Endothelial cell of umbilical vein (primary cell): ENCODE data around the gene PLXNB3. TPM values are rescaled to one million over a fixed set of nuclear protein-coding genes. Genes with fewer than 3 reads are reported as not detected.
"Not testable (repeated sequence)": the region's sequence is repeated elsewhere in the genome, so short reads cannot be mapped to it uniquely, and the experiment has no call there.

Source experiments
- BruUV-seq: library from RNA; stranded (reverse); fragments of 400-500 nt; replicated peaks from 2 replicates; lab custom pipeline; 2021; lab: Mats Ljungman, UMichigan
- CTCF ChIA-PET: fragments of 300-600, 350-600 bp; sonication (Branson Sonifier 250); formaldehyde crosslinking; loops from one replicate; lab custom pipeline; 2021; ENCODE audit warnings: antibody characterized with exemption, inconsistent platforms; lab: Charles Lee
- POLR2A ChIA-PET: fragments of 300-600, 350-600 bp; sonication (Branson Sonifier 250); formaldehyde crosslinking; loops from one replicate; lab custom pipeline; 2021; ENCODE audit warnings: antibody characterized with exemption, inconsistent platforms; lab: Charles Lee
- DNase-seq: peaks from one replicate; pipeline ENCODE4 v3.0.0-alpha.2; 2011; ENCODE audit warnings: low read depth, low spot score
- FAIRE-seq: peaks from 2 replicates; lab custom pipeline; 2011; peaks lifted over from hg19 to GRCh38; lab: Jason Lieb, UNC
- H2AFZ ChIP-seq: 2 replicates; pipeline ENCODE4 v1.6.0; 2012; ENCODE audit warnings: low read depth, low read length, control low read depth, inconsistent platforms
- H3K27ac ChIP-seq: 2 replicates; pipeline ENCODE4 v1.5.1; 2011; ENCODE audit warnings: low read depth, mild to moderate bottlenecking, control low read depth, low read length, moderate library complexity; ENCODE audit not compliant: insufficient read depth
- H3K27me3 ChIP-seq, 2 experiments: 2 replicates each; pipeline versions ENCODE4 v1.6.0 to v1.6.1; 2011; ENCODE audit warnings: low read length in 2 of 2, mixed read lengths in 1 of 2; ENCODE audit not compliant: control insufficient read depth in 2 of 2, insufficient read depth in 2 of 2
- H3K36me3 ChIP-seq, 2 experiments: 2 replicates in 1 of 2; 3 replicates in 1 of 2; pipeline ENCODE4 v1.5.1; 2011; ENCODE audit warnings: low read length in 2 of 2, mild to moderate bottlenecking in 1 of 2, moderate library complexity in 1 of 2; ENCODE audit not compliant: control insufficient read depth in 2 of 2, insufficient read depth in 2 of 2; ENCODE audit errors: extremely low read depth in 1 of 2
- H3K4me1 ChIP-seq: 3 replicates; pipeline ENCODE4 v1.5.1; 2011; ENCODE audit warnings: mild to moderate bottlenecking, low read length; ENCODE audit not compliant: control insufficient read depth, insufficient read depth; ENCODE audit errors: extremely low read depth
- H3K4me2 ChIP-seq: 2 replicates; pipeline ENCODE4 v1.6.1; 2011; ENCODE audit warnings: low read length, control low read depth, mixed read lengths; ENCODE audit not compliant: insufficient read depth
- H3K4me3 ChIP-seq, 3 experiments: fragments of 200-600 bp in 1 of 3; sonication (generic), shearing (Covaris generic) in 1 of 3; replicated peaks in 1 of 3; 2 replicates each; pipeline ENCODE4 v1.5.1; 2011 to 2016; ENCODE audit warnings: control low read depth in 3 of 3, low read length in 3 of 3, mild to moderate bottlenecking in 2 of 3, inconsistent platforms in 1 of 3, low read depth in 1 of 3, moderate library complexity in 1 of 3; ENCODE audit not compliant: insufficient read depth in 1 of 3
- H3K79me2 ChIP-seq: 2 replicates; pipeline ENCODE4 v1.6.0; 2012; ENCODE audit warnings: low read length, inconsistent platforms; ENCODE audit not compliant: control insufficient read depth, insufficient read depth
- H3K9ac ChIP-seq: replicated peaks from 2 replicates; pipeline ENCODE3; 2011; ENCODE audit warnings: low read length, control low read depth; ENCODE audit not compliant: insufficient read depth; ENCODE audit errors: extremely low read depth
- H3K9me1 ChIP-seq: replicated peaks from 3 replicates; pipeline ENCODE4 v1.6.0; 2011; ENCODE audit warnings: mild to moderate bottlenecking, low read length; ENCODE audit not compliant: control insufficient read depth, insufficient read depth; ENCODE audit errors: extremely low read depth
- H3K9me3 ChIP-seq: replicated peaks from 2 replicates; pipeline ENCODE4 v1.5.1; 2012; ENCODE audit warnings: low read length, inconsistent platforms; ENCODE audit not compliant: control insufficient read depth, insufficient read depth
- H4K20me1 ChIP-seq: replicated peaks from 2 replicates; pipeline ENCODE3; 2011; ENCODE audit warnings: mild to moderate bottlenecking, low read length; ENCODE audit not compliant: control insufficient read depth, insufficient read depth; ENCODE audit errors: extremely low read depth
- CTCF ChIP-seq, 2 donors: IDR thresholded peaks; 1 replicate in 1 of 2; 2 replicates in 1 of 2; pipeline ENCODE4 v1.5.1; 2011; ENCODE audit warnings: low read length in 2 of 2, mild to moderate bottlenecking in 2 of 2, moderate library complexity in 2 of 2, control low read depth in 1 of 2, inconsistent platforms in 1 of 2, low read depth in 1 of 2; ENCODE audit not compliant: insufficient read depth in 1 of 2; ENCODE audit errors: extremely low read depth in 1 of 2
- EZH2 ChIP-seq: IDR thresholded peaks from 2 replicates; pipeline ENCODE4 v1.6.1; 2012; ENCODE audit warnings: borderline replicate concordance, low read depth, mild to moderate bottlenecking, moderate library complexity, low read length, inconsistent platforms; ENCODE audit not compliant: severe bottlenecking
- dilution Hi-C: fragments of 300-500 bp; cut with MboI; formaldehyde crosslinking; loops from one replicate; pipeline ENCODE4 v1.15.0; 2019; ENCODE audit warnings: low sequenced_read_pairs; ENCODE audit not compliant: extremely low pct_ligation_motif_present
- intact Hi-C: fragments of 100-400 bp; cut with micrococcal nuclease; formaldehyde crosslinking; loops from one replicate; pipeline ENCODE4 v1.10.0; 2022
- polyA plus RNA-seq, 4 experiments: library from polyadenylated mRNA; depleted of rRNA in 3 of 4; stranded (reverse) in 3 of 4; unstranded in 1 of 4; fragments of >200 nt; gene quantifications; 2 replicates each; pipeline versions ENCODE4 v1.2.1 to v1.2.3, GENCODE V29; 2011 to 2012; ENCODE audit warnings: missing spikeins in 1 of 4
- total RNA-seq: library from RNA; stranded (reverse); gene quantifications from 2 replicates; pipeline ENCODE4 v1.2.3, GENCODE V29; 2021

PLXNB3 gene
- total and polyA plus RNA-seq, 2 donors (not counting 3 experiments of a cell fraction or from before 2014, with no cell fraction given): 19.0 to 31.4 TPM

- TF ChIP-seq EZH2 (no peak), CTCF (IDR thresholded peaks at IDR 0.05; ENCODE audit: extremely low read depth in 1 of 2, insufficient read depth in 1 of 2, low read depth in 1 of 2, low read length in 2 of 2) (peak in 1 of 2 donors; percentile 46)
- H4K20me1 ChIP-seq: no peaks in the 10 kb centered on the region
- dilution Hi-C loops (no loop called here), intact Hi-C loops (no loop called here)
- DNase-seq: peak; percentile 10
- H3K4me3 ChIP-seq: no peak overlapping the region
- H3K27me3 ChIP-seq: no peaks in the 10 kb centered on the region
- H3K79me2 ChIP-seq: no peaks in the 10 kb centered on the region
- ChIA-PET POLR2A (no interaction called here), CTCF (interaction anchor here (1.0 kb wide), 2 partner anchors 10 to 179 kb away, joined by 3 to 4 read pairs; no protein-coding TSS in a partner anchor)
- H2AFZ ChIP-seq: no peak overlapping the region
- no peak overlapping the region for H3K27ac ChIP-seq
- FAIRE-seq: peak; percentile 38
- no peaks in the 10 kb centered on the region for H3K4me1 ChIP-seq
- no peak overlapping the region for H3K9ac ChIP-seq
- BruUV-seq: no TSS peak
- H3K9me1 ChIP-seq: no peaks in the 10 kb centered on the region
- no peaks in the 10 kb centered on the region for H3K36me3 ChIP-seq
- no peaks in the 10 kb centered on the region for H3K9me3 ChIP-seq
- H3K4me2 ChIP-seq: no peak overlapping the region
Measured at GRCh38 chrX:153744210-153745066, 19.6 kb upstream of the PLXNB3 start.

GRCh38 chrX:153745067-153745433 is 19.0 kb upstream of the PLXNB3 start:
- H3K4me3 ChIP-seq, H3K9ac ChIP-seq, H3K4me2 ChIP-seq, H3K36me3 ChIP-seq, intact Hi-C loops, H3K4me1 ChIP-seq, POLR2A ChIA-PET, FAIRE-seq, DNase-seq, BruUV-seq, H3K27ac ChIP-seq, H2AFZ ChIP-seq, H4K20me1 ChIP-seq, dilution Hi-C loops, H3K79me2 ChIP-seq, H3K27me3 ChIP-seq, H3K9me1 ChIP-seq, H3K9me3 ChIP-seq: not testable (repeated sequence)
- CTCF ChIA-PET: interaction anchor here (1.0 kb wide), 2 partner anchors 9 to 178 kb away, joined by 3 to 4 read pairs; no protein-coding TSS in a partner anchor
